ENCODE results near the gene OLIG2.
A peak's percentile ranks its signal among the peaks of the same experiment; 100 is the strongest.

Gene OLIG2

GRCh38 chr21:33025489-33026442 is at the start of gene OLIG2:
Gene OLIG2 (plus strand): TSS chr21:33025935. CDS start chr21:33026863, 928 bp downstream.
- peak; percentile 68 for DNase-seq

GRCh38 chr21:32976791-32977190 is 48.9 kb upstream of the OLIG2 start:
- DNase-seq = no peak

GRCh38 chr21:32977216-32977615 is 48.5 kb upstream of the OLIG2 start:
- no peak for DNase-seq

- DNase-seq = no peak
Observed at GRCh38 chr21:32978331-32979270, 47.1 kb upstream of the OLIG2 start.

- no peak for DNase-seq
Observed at GRCh38 chr21:32979598-32980268, 46.0 kb upstream of the OLIG2 start.

GRCh38 chr21:32981096-32981495 is 44.6 kb upstream of the OLIG2 start:
- no peak for DNase-seq

GRCh38 chr21:32990666-32991065 is 35.1 kb upstream of the OLIG2 start:
- DNase-seq = no peak

GRCh38 chr21:32991361-32991760 is 34.4 kb upstream of the OLIG2 start:
- no peak for DNase-seq

- no peak for DNase-seq
Observed at GRCh38 chr21:32993894-32994293, 31.8 kb upstream of the OLIG2 start.

GRCh38 chr21:32994305-32994704 is 31.4 kb upstream of the OLIG2 start:
- peak; percentile 14 for DNase-seq

GRCh38 chr21:33007747-33008146 is 18.0 kb upstream of the OLIG2 start:
- DNase-seq = no peak

- no peak for DNase-seq
Observed at GRCh38 chr21:33008333-33009051, 17.2 kb upstream of the OLIG2 start.

- no peak for DNase-seq
Observed at GRCh38 chr21:33010931-33011330, 14.8 kb upstream of the OLIG2 start.

GRCh38 chr21:33011462-33011861 is 14.3 kb upstream of the OLIG2 start:
- DNase-seq = no peak

- DNase-seq = no peak
Observed at GRCh38 chr21:33013626-33014025, 12.1 kb upstream of the OLIG2 start.

- no peak for DNase-seq
Observed at GRCh38 chr21:33014331-33014730, 11.4 kb upstream of the OLIG2 start.

GRCh38 chr21:33015096-33015495 is 10.6 kb upstream of the OLIG2 start:
- DNase-seq = no peak

- no peak for DNase-seq
Observed at GRCh38 chr21:33015756-33016155, 10.0 kb upstream of the OLIG2 start.

- no peak for DNase-seq
Observed at GRCh38 chr21:33018707-33019465, 6.8 kb upstream of the OLIG2 start.

- no peak for DNase-seq
Observed at GRCh38 chr21:33019516-33019884, 6.2 kb upstream of the OLIG2 start.

- DNase-seq = no peak
Observed at GRCh38 chr21:33019885-33020557, 5.7 kb upstream of the OLIG2 start.

Data from NCI-H748 treated with DMSO at 0.1 percent for 48 hours (cell line).